Right renal cortex interstitium (tissue), 3 donors: Measurements from ENCODE around the gene HYOU1. TPM values are rescaled to one million over a fixed set of nuclear protein-coding genes. Genes with fewer than 3 reads are reported as not detected.
"Not testable (repeated sequence)": the region's sequence is repeated elsewhere in the genome, so short reads cannot be mapped to it uniquely, and the experiment has no call there.

Experiments used
- DNase-seq, 3 donors: peaks; one replicate each; pipeline ENCODE4 v3.0.0-alpha.2; 2013; ENCODE audit warnings: low read depth in 3 of 3, low spot score in 2 of 3
- polyA plus RNA-seq, 3 donors: library from polyadenylated mRNA; unstranded; fragments of 120-200 nt; gene quantifications; one replicate each; pipeline ENCODE4 v1.2.1, GENCODE V29; 2013; ENCODE audit not compliant: insufficient read length in 3 of 3

HYOU1 gene
- polyA plus RNA-seq, 3 donors, result 110 to 129 (median 127) TPM

DNA sequence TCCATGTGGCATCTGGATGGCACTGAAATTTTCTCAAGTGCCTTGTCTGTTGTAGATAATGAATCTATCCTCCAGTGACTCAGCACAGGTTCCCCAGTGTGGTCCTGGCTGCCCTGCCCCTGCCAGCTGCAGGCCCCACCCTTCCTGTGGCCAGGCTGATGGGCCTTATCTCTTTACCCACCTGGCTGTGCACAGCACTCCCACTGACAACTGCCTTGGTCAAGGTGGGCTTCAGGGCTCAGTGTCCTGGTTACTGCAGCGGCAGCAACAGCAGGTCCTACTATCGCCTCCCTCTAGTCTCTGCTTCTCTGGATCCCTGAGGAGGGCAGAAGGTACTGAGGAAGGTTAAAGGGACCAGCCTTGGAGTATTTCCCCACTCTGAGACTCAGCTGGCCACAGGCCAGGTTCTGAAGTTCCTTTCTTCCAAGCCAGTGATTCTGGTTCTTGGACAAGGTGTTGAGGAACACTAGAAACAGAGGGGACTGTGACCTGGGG is 30.8 kb upstream of the HYOU1 start:
- no peak for DNase-seq

- no peak for DNase-seq
Observed at GRCh38 chr11:119087123-119087522, 30.1 kb upstream of the HYOU1 start.

DNA sequence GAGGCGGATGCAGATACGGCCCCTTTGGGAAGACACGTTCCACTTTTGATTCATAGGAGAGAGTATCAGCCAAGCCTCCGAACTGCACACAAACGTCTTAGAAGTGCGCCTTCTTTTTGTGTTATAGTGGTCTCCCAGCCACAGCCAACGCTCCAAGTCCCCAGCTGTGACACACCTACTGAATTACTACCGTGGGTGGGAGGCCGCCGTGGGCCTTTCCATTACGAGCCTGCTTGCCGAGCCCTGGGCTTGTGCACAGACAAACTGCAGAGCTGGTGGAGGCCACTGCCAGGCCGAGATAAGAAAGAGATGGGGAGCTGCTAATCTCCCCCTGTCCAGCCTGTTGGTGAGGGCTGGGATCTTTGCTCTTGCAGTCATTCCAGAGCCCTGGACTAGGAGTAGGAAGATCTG is 28.4 kb upstream of the HYOU1 start:
- DNase-seq, result no peak

- DNase-seq, result peak; percentile 91 to 93 (median 93)
Observed at GRCh38 chr11:119084663-119085436, 27.8 kb upstream of the HYOU1 start, which contains the start of gene HMBS. TSS of gene HMBS (plus strand) at chr11:119084881. CDS start at chr11:119085034, 153 bp downstream.

GRCh38 chr11:119081682-119082260 is 24.8 kb upstream of the HYOU1 start:
- no peak for DNase-seq

DNA sequence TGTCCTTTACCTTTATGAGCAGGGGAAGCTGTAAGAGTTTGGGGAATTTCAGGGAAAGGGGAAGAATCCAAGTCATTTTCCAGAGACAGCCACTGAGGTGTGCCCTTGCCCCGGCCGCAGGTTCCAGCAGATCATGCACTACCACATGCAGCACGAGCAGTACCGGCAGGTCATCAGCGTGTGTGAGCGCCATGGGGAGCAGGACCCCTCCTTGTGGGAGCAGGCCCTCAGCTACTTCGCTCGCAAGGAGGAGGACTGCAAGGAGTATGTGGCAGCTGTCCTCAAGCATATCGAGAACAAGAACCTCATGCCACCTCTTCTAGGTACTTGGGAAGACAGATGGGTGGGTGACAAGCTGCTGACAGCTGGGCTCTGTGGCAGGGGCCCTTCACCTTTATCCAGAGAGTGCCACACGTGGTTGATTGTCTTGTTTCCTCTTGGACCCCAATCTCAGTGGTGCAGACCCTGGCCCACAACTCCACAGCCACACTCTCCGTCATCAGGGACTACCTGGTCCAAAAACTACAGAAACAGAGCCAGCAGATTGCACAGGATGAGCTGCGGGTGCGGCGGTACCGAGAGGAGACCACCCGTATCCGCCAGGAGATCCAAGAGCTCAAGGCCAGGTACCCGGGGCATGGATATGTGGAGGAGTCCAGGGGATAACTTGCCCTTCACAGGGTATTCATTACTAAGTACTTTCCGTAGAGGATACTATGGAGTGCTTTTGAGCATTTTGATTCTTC is 21.8 kb upstream of the HYOU1 start:
- no peak for DNase-seq

- no peak for DNase-seq
Observed at GRCh38 chr11:119077839-119078238, 20.8 kb upstream of the HYOU1 start.

GRCh38 chr11:119067371-119068222 is 10.6 kb upstream of the HYOU1 start, which contains the start of gene VPS11:
TSS of gene VPS11 (plus strand) at chr11:119067818. CDS start at chr11:119067824, 6 bp downstream.
- peak; percentile 71 to 89 (median 88) for DNase-seq

- DNase-seq, result no peak
Observed at GRCh38 chr11:119065369-119065768, 8.4 kb upstream of the HYOU1 start.

- DNase-seq, result no peak
Observed at GRCh38 chr11:119062779-119063178, 5.8 kb upstream of the HYOU1 start.

DNA sequence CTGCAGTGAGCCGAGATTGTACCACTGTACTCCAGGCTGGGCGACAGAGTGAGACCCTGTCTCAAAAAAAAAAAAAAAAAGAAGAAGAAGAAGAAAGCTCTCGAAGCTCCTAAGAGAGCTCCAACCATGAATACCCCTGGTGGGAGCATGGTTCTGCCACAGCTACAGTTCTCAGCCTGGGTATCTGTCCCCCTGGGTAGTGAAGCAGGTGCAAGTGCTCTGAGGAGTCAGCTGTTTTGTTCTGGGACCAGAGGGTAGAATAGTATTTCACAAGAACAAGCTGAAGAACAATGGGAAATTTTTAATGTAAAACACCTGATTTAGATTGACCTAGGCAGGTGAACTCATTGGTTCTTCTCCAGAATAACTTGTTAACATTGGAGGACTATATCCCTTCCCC is 4.3 kb upstream of the HYOU1 start:
- DNase-seq, result no peak

DNA sequence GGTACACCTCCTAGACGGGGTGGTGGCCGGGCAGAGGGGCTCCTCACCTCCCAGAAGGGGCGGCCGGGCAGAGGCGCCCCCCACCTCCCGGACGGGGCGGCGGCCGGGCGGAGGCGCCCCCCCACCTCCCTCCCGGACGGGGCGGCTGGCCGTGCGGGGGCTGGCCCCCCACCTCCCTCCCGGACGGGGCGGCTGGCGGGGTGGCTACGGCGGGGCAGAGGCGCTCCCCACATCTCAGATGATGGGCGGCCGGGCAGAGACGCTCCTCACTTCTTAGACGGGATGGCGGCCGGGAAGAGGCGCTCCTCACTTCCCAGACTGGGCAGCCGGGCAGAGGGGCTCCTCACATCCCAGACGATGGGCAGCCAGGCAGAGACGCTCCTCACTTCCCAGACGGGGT is 2.1 kb upstream of the HYOU1 start:
- DNase-seq, result not testable (repeated sequence)

DNA sequence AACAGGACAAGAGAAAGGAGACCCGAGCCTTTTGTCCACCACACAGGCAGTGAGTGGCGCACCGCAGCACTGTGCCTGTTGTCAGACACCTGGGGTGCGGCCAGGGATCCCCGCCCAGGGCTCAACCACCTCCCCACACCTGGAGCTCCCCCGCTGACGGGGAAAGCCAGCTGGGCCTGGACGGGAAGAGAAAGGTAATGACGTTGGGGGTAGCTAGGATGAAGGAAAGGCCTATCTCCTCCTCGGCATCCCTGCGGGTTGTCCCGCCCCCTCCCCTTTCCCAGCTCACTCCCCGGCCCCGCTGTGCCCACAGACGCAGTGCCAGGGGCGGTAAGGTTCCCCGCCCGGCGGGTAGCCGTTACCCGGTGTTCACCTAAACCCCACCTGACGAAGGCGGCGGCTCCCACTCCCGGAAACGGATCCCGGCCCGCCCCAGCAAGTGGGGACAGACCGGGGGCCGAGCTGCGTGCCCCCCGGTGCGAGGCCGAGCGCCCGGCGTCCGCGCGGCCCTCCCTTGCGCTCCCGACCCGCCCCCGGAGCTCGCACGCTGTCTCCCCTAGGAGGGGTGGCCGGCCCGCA is 495 bp downstream of the HYOU1 start:
- DNase-seq, result no peak

- DNase-seq, result no peak
Observed at GRCh38 chr11:119055901-119056300, 1.1 kb downstream of the HYOU1 start.

GRCh38 chr11:119054418-119054817 is 2.6 kb downstream of the HYOU1 start:
- no peak for DNase-seq

DNA sequence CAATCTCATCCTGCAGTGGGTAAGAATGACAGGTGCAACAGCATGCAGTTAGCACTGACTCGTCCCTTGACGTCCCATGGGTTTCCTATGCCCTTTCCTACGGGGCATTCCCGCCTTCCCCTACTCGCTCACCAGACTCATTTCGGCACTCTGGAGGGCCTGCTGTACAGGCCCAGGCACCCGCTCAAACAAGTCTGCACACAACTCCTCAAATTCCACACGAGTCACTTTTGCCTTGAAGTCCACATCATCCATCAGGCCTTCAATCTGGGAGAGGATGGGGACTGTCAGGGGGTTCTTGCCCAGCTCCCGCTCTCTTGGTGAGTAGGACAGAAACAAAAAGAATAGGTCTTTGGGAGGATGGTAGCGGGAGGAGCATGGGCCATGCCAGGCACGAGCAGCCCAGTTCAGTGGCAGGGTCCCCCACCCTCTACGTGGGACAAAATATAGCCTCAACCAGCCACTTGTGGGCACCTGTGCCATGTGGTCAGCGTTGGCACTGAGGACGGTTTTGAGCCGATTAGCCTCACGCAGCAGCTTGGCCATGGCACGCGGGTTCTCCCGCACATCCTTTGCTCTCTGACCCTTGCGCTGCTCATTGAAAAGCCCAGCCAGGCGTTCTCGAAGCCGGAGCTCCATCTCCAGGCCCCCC is 4.7 kb downstream of the HYOU1 start:
- DNase-seq, result no peak

DNA sequence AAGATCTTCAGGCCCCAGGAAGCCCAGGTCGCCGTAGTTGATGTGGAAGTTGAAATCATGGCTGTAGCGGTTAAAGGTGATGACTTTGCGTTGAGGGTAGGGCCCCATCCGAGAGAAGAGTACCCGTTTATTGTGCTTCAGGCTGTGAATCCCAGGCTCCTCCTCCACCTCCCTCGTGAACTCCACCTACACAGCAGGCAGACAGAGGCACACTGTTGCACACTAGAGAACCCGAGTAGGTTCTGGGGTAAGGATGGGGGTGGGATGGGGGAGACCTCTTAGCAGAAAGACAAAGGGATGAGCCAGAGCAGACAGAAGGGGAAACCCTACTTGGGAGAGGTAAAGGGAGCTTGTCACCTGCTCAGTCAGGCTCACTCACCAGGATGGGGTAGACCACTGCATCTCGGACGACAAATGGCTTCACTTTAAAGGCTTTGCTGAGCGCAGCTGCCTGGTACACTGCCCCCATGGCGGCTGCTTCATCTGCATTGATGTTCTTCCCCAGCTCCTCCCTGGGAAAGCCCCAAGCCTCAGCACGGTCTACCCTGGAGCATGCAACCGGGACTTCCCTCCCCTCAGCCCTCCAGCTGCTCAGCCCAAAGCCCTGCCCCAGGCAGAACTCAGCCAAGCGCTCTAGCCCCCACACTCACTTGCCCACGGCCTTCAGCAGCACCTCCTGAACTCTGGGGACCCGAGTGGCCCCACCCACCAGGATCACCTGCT is 5.4 kb downstream of the HYOU1 start:
- DNase-seq, result no peak

- no peak for DNase-seq
Observed at GRCh38 chr11:119049081-119049480, 7.9 kb downstream of the HYOU1 start.

GRCh38 chr11:119048644-119049043 is 8.4 kb downstream of the HYOU1 start:
- DNase-seq, result no peak
